CD4-positive, alpha-beta T cell treated with Interleukin-15 for 4 hours (primary cell): Measurements from ENCODE around the gene AIM2.
"Not testable (repeated sequence)": the region's sequence is repeated elsewhere in the genome, so short reads cannot be mapped to it uniquely, and the experiment has no call there.

Experiments used
- DNase-seq: peaks from one replicate; pipeline ENCODE4 v3.0.0-alpha.2; 2020; ENCODE audit warnings: low spot score

The AIM2 gene

GRCh38 chr1:159076438-159077119 is at the start of gene AIM2:
Gene AIM2 (minus strand): TSS chr1:159076766. CDS start chr1:159073499, 3,267 bp downstream.
- peak; percentile 89 for DNase-seq

GRCh38 chr1:159123587-159123986 is 47.0 kb upstream of the AIM2 start:
- no peak for DNase-seq

- no peak for DNase-seq
Observed at GRCh38 chr1:159122005-159122621, 45.5 kb upstream of the AIM2 start.

GRCh38 chr1:159121526-159121925 is 45.0 kb upstream of the AIM2 start:
- no peak for DNase-seq

- no peak for DNase-seq
Observed at GRCh38 chr1:159120317-159120716, 43.8 kb upstream of the AIM2 start.

GRCh38 chr1:159113596-159114433 is 37.2 kb upstream of the AIM2 start:
- no peak for DNase-seq

GRCh38 chr1:159103021-159103420 is 26.5 kb upstream of the AIM2 start:
- DNase-seq = not testable (repeated sequence)

- DNase-seq = no peak
Observed at GRCh38 chr1:159100589-159100988, 24.0 kb upstream of the AIM2 start.

- DNase-seq = no peak
Observed at GRCh38 chr1:159098596-159098995, 22.0 kb upstream of the AIM2 start.

- no peak for DNase-seq
Observed at GRCh38 chr1:159092036-159092760, 15.6 kb upstream of the AIM2 start.

- DNase-seq = no peak
Observed at GRCh38 chr1:159091607-159092031, 15.1 kb upstream of the AIM2 start.

- DNase-seq = no peak
Observed at GRCh38 chr1:159091180-159091560, 14.6 kb upstream of the AIM2 start.

- no peak for DNase-seq
Observed at GRCh38 chr1:159090286-159091179, 14.0 kb upstream of the AIM2 start.

GRCh38 chr1:159089184-159089791 is 12.7 kb upstream of the AIM2 start:
- DNase-seq = peak; percentile 60

- no peak for DNase-seq
Observed at GRCh38 chr1:159088546-159089183, 12.1 kb upstream of the AIM2 start.

- no peak for DNase-seq
Observed at GRCh38 chr1:159088050-159088449, 11.5 kb upstream of the AIM2 start.

- no peak for DNase-seq
Observed at GRCh38 chr1:159084867-159085266, 8.3 kb upstream of the AIM2 start.

- no peak for DNase-seq
Observed at GRCh38 chr1:159084152-159084551, 7.6 kb upstream of the AIM2 start.

GRCh38 chr1:159083013-159083412 is 6.4 kb upstream of the AIM2 start:
- no peak for DNase-seq

GRCh38 chr1:159081626-159082025 is 5.1 kb upstream of the AIM2 start:
- no peak for DNase-seq
